Measurements from ENCODE around the gene DOCK4. TPM values are rescaled to one million over a fixed set of nuclear protein-coding genes. Genes with fewer than 3 reads are reported as not detected.

The DOCK4 gene
- total and polyA plus RNA-seq, 2 of the 8 experiments (the other 6 are each of a cell fraction or from before 2014, with no cell fraction given) = 5.1 to 23.6 TPM

GRCh38 chr7:111931016-111931517 is 275.1 kb downstream of the DOCK4 start:
- Histone ChIP-seq H4K20me1 (replicated peaks in 1 of 2; ENCODE audit: control insufficient read depth in 1 of 2, insufficient read depth in 2 of 2, low read length in 2 of 2) (no peaks in the 10 kb centered on the region), H3K79me1 (ENCODE audit: low read depth, low read length) (no peaks in the 10 kb centered on the region), H3K9ac (replicated peaks in 1 of 4; ENCODE audit: extremely low read depth in 1 of 4, low read depth in 3 of 4, low read length in 3 of 4) (no peak overlapping the region), H3K27ac (ENCODE audit: low read depth, low read length) (no peak overlapping the region), H2BK5ac (ENCODE audit: low read depth, low read length) (no peak overlapping the region; the same call in 1 of the 2 replicates), H2AK5ac (ENCODE audit: low read depth, low read length) (0 out of 2 replicates have a peak overlapping the region, but pooled peaks have one; percentile 14), H2BK20ac (ENCODE audit: low read length) (peak overlapping the region; percentile 37), H3K4me2 (ENCODE audit: insufficient read depth in 1 of 2, low read depth in 2 of 2, low read length in 2 of 2) (no peak overlapping the region; a peak in 1 of 4 replicates), H3K36me3 (ENCODE audit: control insufficient read depth in 2 of 4, insufficient read depth in 4 of 4, low read length in 3 of 4) (no peaks in the 10 kb centered on the region), H3K23ac (ENCODE audit: insufficient read length) (no peak overlapping the region), H3K23me2 (ENCODE audit: low read depth, low read length) (no peaks in the 10 kb centered on the region), H2BK12ac (ENCODE audit: low read depth, low read length) (peak overlapping the region; percentile 28), H3K27me3 (replicated peaks in 1 of 4; ENCODE audit: control insufficient read depth in 3 of 4, extremely low read depth in 1 of 4, insufficient read depth in 3 of 4, low read length in 3 of 4) (no peaks in the 10 kb centered on the region), H3K4ac (replicated peaks; ENCODE audit: insufficient read length, low read depth, low read length) (no peak overlapping the region), H3K18ac (ENCODE audit: extremely low read depth, low read length) (peak overlapping the region; percentile 57; the same call in 1 of the 2 replicates), H3K56ac (replicated peaks; ENCODE audit: insufficient read length, low read depth, low read length) (no peak overlapping the region), H2AFZ (ENCODE audit: low read length) (no peak overlapping the region), H4K8ac (ENCODE audit: extremely low read depth, insufficient read depth, low read length) (no peak overlapping the region), H3K79me2 (ENCODE audit: control insufficient read depth in 1 of 2, insufficient read depth in 2 of 2, low read length in 2 of 2) (no peaks in the 10 kb centered on the region), H2BK120ac (replicated peaks; ENCODE audit: low read depth, low read length) (no peak overlapping the region), H4K5ac (ENCODE audit: insufficient read length, low read depth, low read length) (no peak overlapping the region), H4K91ac (replicated peaks; ENCODE audit: insufficient read length, low read length) (no peak overlapping the region), H3K9me3 (ENCODE audit: insufficient read depth in 2 of 2, low read depth in 1 of 2, low read length in 1 of 2) (no peaks in the 10 kb centered on the region), H3K4me1 (replicated peaks in 1 of 4; ENCODE audit: control insufficient read depth in 3 of 4, insufficient read depth in 4 of 4, low read length in 3 of 4) (peaks cover 0 to 16% (median 8%) of the 10 kb centered on the region in 4 experiments; a peak in 5 of 7 replicates), H3K4me3 (ENCODE audit: extremely low read depth in 1 of 4, insufficient read depth in 2 of 4, low read depth in 3 of 4, low read length in 4 of 4) (no peak overlapping the region), H2BK15ac (ENCODE audit: low read length) (no peak overlapping the region), H3K14ac (ENCODE audit: insufficient read length) (no peak overlapping the region)
- POLR2A ChIA-PET (ENCODE audit: partially characterized antibody) = interaction anchor here (1.2 kb wide), 1 partner anchor 10 kb away, joined by 5 read pairs; no protein-coding TSS in a partner anchor
- CTCF ChIA-PET (ENCODE audit: partially characterized antibody) = interaction anchor here (0.6 to 1.3 kb wide), 7 partner anchors 9 to 529 kb away, joined by 3 to 4 read pairs (median 3); no protein-coding TSS in a partner anchor
- FAIRE-seq (no peak), DNase-seq (ENCODE audit: low read depth in 1 of 2, low spot score in 2 of 2) (no peak)
- TF ChIP-seq E2F6 (IDR thresholded peaks at IDR 0.05) (no peak), RXRA (IDR thresholded peaks at IDR 0.05; ENCODE audit: insufficient read depth, low read depth, low read length) (no peak), GABPA (IDR thresholded peaks at IDR 0.05; ENCODE audit: borderline replicate concordance, insufficient read depth, low read length) (no peak), FOSL1 (IDR thresholded peaks at IDR 0.05; ENCODE audit: insufficient read depth, low read depth, low read length) (no peak), SIX5 (IDR thresholded peaks at IDR 0.05; ENCODE audit: low read depth, low read length) (no peak), CHD1 (IDR thresholded peaks at IDR 0.05; ENCODE audit: low read depth, low read length) (no peak), BCL11A (IDR thresholded peaks at IDR 0.05; ENCODE audit: low read depth in 2 of 2, low read length in 2 of 2) (no peak), YY1 (IDR thresholded peaks at IDR 0.05; ENCODE audit: low read depth, low read length) (no peak), POU5F1 (IDR thresholded peaks at IDR 0.05; ENCODE audit: low read depth, low read length) (no peak), CTCF (IDR thresholded peaks at IDR 0.05; ENCODE audit: control extremely low read depth in 1 of 3, insufficient read depth in 1 of 3, low read depth in 1 of 3, low read length in 3 of 3) (no peak)
- 65% methylated on average over 3 of the region's 3 CpGs; no CpG with 5 or more reads in 1 of the 2 experiments for WGBS, 2 experiments (ENCODE audit: extremely low coverage in 1 of 2, insufficient coverage in 1 of 2, insufficient read length in 1 of 2, insufficient replicate concordance in 2 of 2, low coverage in 1 of 2, low lambda C conversion rate in 2 of 2, missing lambda C conversion rate in 1 of 2)

Measured in H1 (cell line).